ENCODE measurements around the gene AK5.
"Not testable (repeated sequence)": the region's sequence is repeated elsewhere in the genome, so short reads cannot be mapped to it uniquely, and the experiment has no call there.

Gene AK5

GRCh38 chr1:77406661-77407060 is 124.8 kb downstream of the AK5 start:
- DNase-seq = no peak

- DNase-seq = no peak
These were observed 126.0 kb downstream of the AK5 start for GRCh38 chr1:77407738-77408375.

- not testable (repeated sequence) for DNase-seq
These were observed 127.1 kb downstream of the AK5 start for GRCh38 chr1:77408933-77409332.

- DNase-seq = no peak
These were observed 130.4 kb downstream of the AK5 start for GRCh38 chr1:77412069-77412819.

- no peak for DNase-seq
These were observed 131.2 kb downstream of the AK5 start for GRCh38 chr1:77412820-77413530.

GRCh38 chr1:77413541-77414335 is 131.9 kb downstream of the AK5 start:
- no peak for DNase-seq

- no peak for DNase-seq
These were observed 133.8 kb downstream of the AK5 start for GRCh38 chr1:77415579-77415978.

- no peak for DNase-seq
These were observed 135.1 kb downstream of the AK5 start for GRCh38 chr1:77416692-77417450.

GRCh38 chr1:77418055-77418454 is 136.2 kb downstream of the AK5 start:
- not testable (repeated sequence) for DNase-seq

- DNase-seq = no peak
These were observed 139.8 kb downstream of the AK5 start for GRCh38 chr1:77421504-77422233.

- DNase-seq = no peak
These were observed 142.4 kb downstream of the AK5 start for GRCh38 chr1:77424236-77424635.

- DNase-seq = no peak
These were observed 146.2 kb downstream of the AK5 start for GRCh38 chr1:77428068-77428467.

GRCh38 chr1:77430966-77431690 is 149.3 kb downstream of the AK5 start:
- DNase-seq = no peak

GRCh38 chr1:77433934-77434333 is 152.1 kb downstream of the AK5 start:
- DNase-seq = no peak

GRCh38 chr1:77434967-77435366 is 153.1 kb downstream of the AK5 start:
- DNase-seq = no peak

GRCh38 chr1:77438236-77438913 is 156.6 kb downstream of the AK5 start:
- DNase-seq = no peak

- no peak for DNase-seq
These were observed 165.2 kb downstream of the AK5 start for GRCh38 chr1:77446841-77447555.

- DNase-seq = no peak
These were observed 165.8 kb downstream of the AK5 start for GRCh38 chr1:77447669-77448068.

- DNase-seq = no peak
These were observed 178.1 kb downstream of the AK5 start for GRCh38 chr1:77459881-77460280.

GRCh38 chr1:77461691-77462090 is 179.9 kb downstream of the AK5 start:
- DNase-seq = no peak

All from stimulated activated naive CD4-positive, alpha-beta T cell treated with Interleukin-2 at 50 U/mL for 16 hours (primary cell).